Keratinocyte (primary cell): Measurements from ENCODE around the gene NTSR1. TPM values are rescaled to one million over a fixed set of nuclear protein-coding genes. Genes with fewer than 3 reads are reported as not detected.

Experiments used
- DNase-seq: peaks from one replicate; pipeline ENCODE4 v3.0.0-alpha.2; 2011; ENCODE audit warnings: low read depth, missing footprints, low spot score
- FAIRE-seq: peaks from 2 replicates; lab custom pipeline; 2011; peaks lifted over from hg19 to GRCh38; lab: Jason Lieb, UNC
- H2AFZ ChIP-seq: 2 replicates; pipeline ENCODE4 v1.6.0; 2012; ENCODE audit warnings: low read length, control low read depth, inconsistent platforms; ENCODE audit not compliant: control insufficient read depth
- H3K27ac ChIP-seq: 2 replicates; pipeline ENCODE4 v1.5.1; 2011; ENCODE audit warnings: low read length; ENCODE audit not compliant: control insufficient read depth, insufficient read depth
- H3K27me3 ChIP-seq: 3 replicates; pipeline ENCODE4 v1.6.0; 2011; ENCODE audit warnings: low read length; ENCODE audit not compliant: control insufficient read depth, insufficient read depth; ENCODE audit errors: extremely low read depth
- H3K36me3 ChIP-seq, 2 experiments: 2 replicates in 1 of 2; 3 replicates in 1 of 2; pipeline ENCODE4 v1.5.1; 2011; ENCODE audit warnings: low read length in 2 of 2, mild to moderate bottlenecking in 1 of 2; ENCODE audit not compliant: control insufficient read depth in 2 of 2, insufficient read depth in 2 of 2; ENCODE audit errors: extremely low read depth in 1 of 2
- H3K4me1 ChIP-seq: 3 replicates; pipeline ENCODE4 v1.5.1; 2011; ENCODE audit warnings: low read length; ENCODE audit not compliant: control insufficient read depth, insufficient read depth; ENCODE audit errors: extremely low read depth
- H3K4me2 ChIP-seq: 3 replicates; pipeline ENCODE4 v1.6.0; 2011; ENCODE audit warnings: low read depth, low read length; ENCODE audit not compliant: control insufficient read depth, insufficient read depth; ENCODE audit errors: extremely low read depth
- H3K4me3 ChIP-seq, 3 experiments: fragments of 200-600 bp in 1 of 3; sonication (generic) in 1 of 3; 2 replicates in 2 of 3; 3 replicates in 1 of 3; pipeline ENCODE4 v1.5.1; 2011 to 2016; ENCODE audit warnings: low read length in 3 of 3, mild to moderate bottlenecking in 3 of 3, control low read depth in 2 of 3, inconsistent platforms in 1 of 3, low read depth in 1 of 3, mixed read lengths in 1 of 3, mixed run types in 1 of 3, moderate library complexity in 1 of 3; ENCODE audit not compliant: control insufficient read depth in 2 of 3, insufficient read depth in 2 of 3; ENCODE audit errors: extremely low read depth in 1 of 3
- H3K79me2 ChIP-seq: 2 replicates; pipeline ENCODE4 v1.6.0; 2012; ENCODE audit warnings: low read length; ENCODE audit not compliant: control insufficient read depth, insufficient read depth
- H3K9ac ChIP-seq: 3 replicates; pipeline ENCODE4 v1.6.0; 2011; ENCODE audit warnings: low read length; ENCODE audit not compliant: control insufficient read depth, insufficient read depth; ENCODE audit errors: extremely low read depth
- H3K9me1 ChIP-seq: 3 replicates; pipeline ENCODE4 v1.6.0; 2011; ENCODE audit warnings: low read length; ENCODE audit not compliant: control insufficient read depth, insufficient read depth; ENCODE audit errors: extremely low read depth
- H3K9me3 ChIP-seq: 2 replicates; pipeline ENCODE4 v1.5.1; 2012; ENCODE audit warnings: low read depth, low read length; ENCODE audit not compliant: control insufficient read depth
- H4K20me1 ChIP-seq: 3 replicates; pipeline ENCODE4 v1.6.0; 2011; ENCODE audit warnings: low read length; ENCODE audit not compliant: control insufficient read depth, insufficient read depth; ENCODE audit errors: extremely low read depth
- CTCF ChIP-seq, 3 experiments: IDR thresholded peaks in 1 of 3; conservative IDR thresholded peaks in 1 of 3; optimal IDR thresholded peaks in 1 of 3; 2 replicates in 2 of 3; 3 replicates in 1 of 3; pipeline versions ENCODE3 to v1.5.1; 2011; ENCODE audit warnings: low read length in 3 of 3, mild to moderate bottlenecking in 3 of 3, moderate library complexity in 2 of 3, control low read depth in 1 of 3, inconsistent platforms in 1 of 3; ENCODE audit not compliant: insufficient read depth in 2 of 3; ENCODE audit errors: extremely low read depth in 1 of 3
- EZH2 ChIP-seq: IDR thresholded peaks from one replicate; pipeline ENCODE4 v1.6.1; 2012; ENCODE audit warnings: inconsistent platforms, mild to moderate bottlenecking, low read length, moderate library complexity
- dilution Hi-C: fragments of 300-500 bp; cut with MboI; formaldehyde crosslinking; loops from one replicate; pipeline ENCODE4 v1.7.0; 2020; ENCODE audit warnings: low sequenced_read_pairs; ENCODE audit not compliant: extremely low pct_ligation_motif_present
- polyA plus RNA-seq, 5 experiments: library from polyadenylated mRNA; depleted of rRNA in 3 of 5; stranded (reverse) in 3 of 5; stranded (forward) in 1 of 5; unstranded in 1 of 5; fragments of >200 nt; gene quantifications; 1 replicate in 1 of 5; 2 replicates in 3 of 5; 3 replicates in 1 of 5; pipeline versions ENCODE4 v1.2.1 to v1.2.3, GENCODE V29; 2011 to 2012; ENCODE audit warnings: missing spikeins in 2 of 5, low read depth in 1 of 5, low replicate concordance in 1 of 5

NTSR1 gene
- polyA plus RNA-seq, 1 donor (not counting 4 experiments of a cell fraction or from before 2014, with no cell fraction given) = 0.55 TPM

GRCh38 chr20:62660240-62660615, 48.4 kb upstream of the NTSR1 start:
- no peak for DNase-seq
- no peaks in the 10 kb centered on the region for H4K20me1 ChIP-seq
- H3K4me3 ChIP-seq = no peak overlapping the region
- dilution Hi-C loops = no loop called here
- H3K9me1 ChIP-seq = no peaks in the 10 kb centered on the region
- no peaks in the 10 kb centered on the region for H3K27me3 ChIP-seq
- no peak overlapping the region for H2AFZ ChIP-seq
- H3K4me1 ChIP-seq = peaks cover 16% of the 10 kb centered on the region
- H3K9me3 ChIP-seq = no peaks in the 10 kb centered on the region
- H3K27ac ChIP-seq = no peak overlapping the region
- no peak overlapping the region for H3K4me2 ChIP-seq
- TF ChIP-seq CTCF (optimal IDR thresholded peaks at IDR 0.05 in 1 of 3, IDR thresholded peaks at IDR 0.05 in 1 of 3, conservative IDR thresholded peaks at IDR 0.05 in 1 of 3; ENCODE audit: extremely low read depth in 1 of 3, insufficient read depth in 2 of 3, low read length in 3 of 3) (no peak), EZH2 (no peak)
- no peak overlapping the region for H3K9ac ChIP-seq
- H3K79me2 ChIP-seq = no peaks in the 10 kb centered on the region
- no peaks in the 10 kb centered on the region for H3K36me3 ChIP-seq
- FAIRE-seq = no peak

GRCh38 chr20:62660768-62661167, 47.9 kb upstream of the NTSR1 start:
- no peak overlapping the region for H3K4me2 ChIP-seq
- no peaks in the 10 kb centered on the region for H3K9me1 ChIP-seq
- H3K9ac ChIP-seq = no peak overlapping the region
- H3K27me3 ChIP-seq = no peaks in the 10 kb centered on the region
- no peak overlapping the region for H3K27ac ChIP-seq
- no peak overlapping the region for H3K4me3 ChIP-seq
- H4K20me1 ChIP-seq = no peaks in the 10 kb centered on the region
- H3K79me2 ChIP-seq = no peaks in the 10 kb centered on the region
- TF ChIP-seq EZH2 (no peak), CTCF (optimal IDR thresholded peaks at IDR 0.05 in 1 of 3, IDR thresholded peaks at IDR 0.05 in 1 of 3, conservative IDR thresholded peaks at IDR 0.05 in 1 of 3; ENCODE audit: extremely low read depth in 1 of 3, insufficient read depth in 2 of 3, low read length in 3 of 3) (no peak)
- FAIRE-seq = no peak
- no peaks in the 10 kb centered on the region for H3K36me3 ChIP-seq
- H2AFZ ChIP-seq = no peak overlapping the region
- no peaks in the 10 kb centered on the region for H3K9me3 ChIP-seq
- dilution Hi-C loops = no loop called here
- H3K4me1 ChIP-seq = peaks cover 16% of the 10 kb centered on the region
- DNase-seq = no peak
